HG02970 (cell line): ENCODE results near the gene SLC9A8.

ENCODE experiments used
- ATAC-seq: cut with Tn5 transposase; IDR thresholded peaks from one replicate; pipeline ENCODE4 v1.9.1; 2021; ENCODE audit warnings: mild to moderate bottlenecking, moderate library complexity, moderate number of reproducible peaks; ENCODE audit not compliant: unreplicated experiment, low FRiP score

SLC9A8 gene

DNA sequence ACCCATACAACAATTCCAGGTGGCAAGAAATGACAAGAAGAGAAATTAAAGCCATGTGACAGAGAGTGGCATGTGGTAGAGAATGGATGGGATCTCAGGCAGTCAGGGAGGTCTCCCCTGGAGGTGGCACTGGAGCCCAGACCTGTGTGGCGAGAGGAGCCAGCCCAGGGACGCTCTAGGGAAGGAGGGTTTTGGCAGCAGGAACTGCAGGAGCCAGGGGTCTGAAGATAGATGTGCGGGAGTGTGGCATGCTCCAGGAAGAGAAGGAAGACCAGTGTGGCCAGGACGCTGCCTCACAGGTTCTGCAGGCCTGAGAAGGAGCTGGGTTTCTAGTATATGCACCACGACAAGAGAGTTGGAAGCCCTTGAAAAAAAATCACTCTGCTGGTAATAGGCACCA, 57.6 kb downstream of the SLC9A8 start:
- ATAC-seq: no peak

DNA sequence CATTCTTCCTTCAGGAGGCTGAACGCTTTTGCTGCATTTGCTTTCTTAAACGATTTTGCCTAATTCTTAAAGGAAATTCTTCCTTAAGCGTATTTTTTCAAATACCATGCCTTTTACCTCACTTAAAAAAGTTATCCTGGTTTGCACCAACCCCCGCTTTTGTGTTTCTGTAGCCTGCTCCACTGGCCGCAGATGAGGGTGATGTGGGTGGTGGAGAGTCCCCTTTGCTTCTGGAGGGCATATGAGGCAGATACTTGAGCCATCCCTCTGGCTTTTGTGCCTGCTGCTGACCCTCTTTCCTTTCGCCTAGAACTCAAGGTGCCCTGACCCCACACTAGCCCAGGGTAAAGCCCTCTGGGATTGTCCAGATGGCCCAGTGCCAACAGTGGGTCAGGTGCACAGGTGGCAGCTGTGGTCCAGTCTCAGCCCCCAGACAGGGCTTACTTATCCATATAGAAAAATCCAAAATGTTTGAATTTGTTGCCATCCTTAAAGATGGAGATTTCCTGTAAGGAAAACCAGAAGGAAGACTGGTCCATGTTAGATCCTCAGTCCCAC, 58.8 kb downstream of the SLC9A8 start:
- ATAC-seq: no peak

DNA sequence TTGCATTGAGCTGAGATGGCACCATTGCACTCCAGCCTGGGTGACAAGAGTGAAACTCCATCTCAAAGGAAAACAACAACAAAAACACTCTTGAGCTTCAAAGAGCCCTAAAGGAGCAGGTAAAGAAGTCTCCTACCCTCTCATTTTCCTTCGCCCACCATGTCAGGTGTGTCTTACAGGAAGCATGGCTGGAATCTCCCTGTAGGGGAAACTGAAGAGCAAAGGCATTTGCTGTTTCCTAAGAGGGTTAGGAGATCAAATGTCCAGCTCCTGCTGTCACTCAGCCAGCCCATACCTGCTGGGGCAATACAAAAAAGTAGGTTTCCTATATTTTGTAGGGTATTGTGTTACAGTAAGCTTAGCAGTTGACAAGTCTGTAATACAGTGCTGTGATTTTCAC, 59.4 kb downstream of the SLC9A8 start:
- no peak for ATAC-seq

DNA sequence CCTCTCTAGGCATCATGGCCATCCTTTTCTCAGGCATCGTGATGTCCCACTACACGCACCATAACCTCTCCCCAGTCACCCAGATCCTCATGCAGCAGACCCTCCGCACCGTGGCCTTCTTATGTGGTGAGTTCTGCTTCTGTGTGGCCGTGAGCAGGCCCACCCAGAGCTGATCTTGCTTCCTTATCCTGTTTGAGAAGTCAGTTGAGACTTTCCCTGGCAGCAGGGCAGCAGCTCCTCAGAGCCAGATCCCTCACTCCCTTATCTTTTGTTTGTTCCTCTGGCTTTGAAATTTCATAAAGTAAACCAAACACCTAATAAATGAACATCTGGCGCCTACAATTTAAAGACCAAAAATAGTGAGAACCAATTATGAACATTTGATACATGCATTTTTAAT, 62.1 kb downstream of the SLC9A8 start:
- ATAC-seq: no peak

DNA sequence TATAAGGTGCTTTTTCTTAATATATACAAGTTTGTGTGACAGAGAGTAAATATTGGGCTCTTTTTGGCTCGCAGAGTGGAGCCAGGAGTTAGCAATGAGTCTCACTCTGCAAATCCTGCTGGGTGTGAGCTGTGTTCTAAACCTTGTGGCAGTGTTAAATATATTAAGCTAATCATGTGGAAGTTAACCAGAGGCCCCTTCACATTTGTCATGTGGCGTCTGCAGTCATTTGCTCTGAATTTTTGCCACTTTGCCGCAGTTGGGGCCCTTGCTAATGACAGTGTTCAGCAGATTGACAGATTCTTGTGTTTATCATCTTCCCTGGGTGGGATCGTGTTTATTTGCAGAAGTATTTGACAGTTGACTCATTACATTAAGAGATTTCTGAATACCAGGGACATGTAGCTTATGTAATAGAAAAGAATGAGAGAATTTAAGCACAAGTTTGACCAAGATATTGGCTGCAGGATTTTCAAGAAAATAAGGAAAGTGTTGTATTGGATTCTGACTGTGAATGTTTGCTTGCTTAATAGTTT, 64.8 kb downstream of the SLC9A8 start:
- ATAC-seq: no peak

DNA sequence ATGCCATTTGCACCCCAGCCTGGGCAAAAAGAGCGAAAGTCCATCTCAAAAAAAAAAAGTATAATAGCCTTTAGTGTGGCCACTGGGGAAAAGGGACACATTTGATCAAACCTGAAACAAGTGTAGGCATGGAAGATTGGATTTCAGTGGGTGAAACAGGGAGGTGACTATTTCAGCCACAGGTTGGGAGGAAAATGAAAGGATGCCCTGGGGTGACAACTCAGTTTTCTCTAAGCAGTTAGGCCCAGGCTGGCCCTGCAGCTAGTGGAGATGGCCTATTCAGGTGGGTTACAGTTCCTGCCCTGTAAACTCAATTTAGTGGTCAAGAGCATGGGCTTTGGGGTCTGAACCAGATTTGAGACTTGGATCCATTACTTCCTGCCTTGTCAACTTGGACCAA, 66.3 kb downstream of the SLC9A8 start:
- no peak for ATAC-seq

DNA sequence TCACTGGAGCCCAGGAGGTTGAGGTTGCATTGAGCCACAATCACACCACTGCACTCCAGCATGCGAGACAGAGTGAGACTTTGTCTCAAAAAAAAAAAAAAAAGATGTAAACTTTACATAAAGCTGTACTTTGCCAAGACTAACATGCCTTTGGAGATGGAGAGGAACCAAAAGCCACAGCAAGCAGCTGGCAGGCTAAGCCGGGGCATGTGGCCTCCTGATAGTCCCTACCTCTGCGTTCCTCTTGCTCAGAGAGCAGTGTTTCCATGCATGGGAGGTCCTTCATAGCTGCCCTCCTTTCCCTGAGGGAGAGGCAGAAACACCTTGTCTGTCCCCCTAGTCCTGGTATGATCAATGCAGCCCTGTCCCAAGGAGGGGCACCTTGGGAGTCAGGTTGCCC, 67.5 kb downstream of the SLC9A8 start:
- no peak for ATAC-seq

DNA sequence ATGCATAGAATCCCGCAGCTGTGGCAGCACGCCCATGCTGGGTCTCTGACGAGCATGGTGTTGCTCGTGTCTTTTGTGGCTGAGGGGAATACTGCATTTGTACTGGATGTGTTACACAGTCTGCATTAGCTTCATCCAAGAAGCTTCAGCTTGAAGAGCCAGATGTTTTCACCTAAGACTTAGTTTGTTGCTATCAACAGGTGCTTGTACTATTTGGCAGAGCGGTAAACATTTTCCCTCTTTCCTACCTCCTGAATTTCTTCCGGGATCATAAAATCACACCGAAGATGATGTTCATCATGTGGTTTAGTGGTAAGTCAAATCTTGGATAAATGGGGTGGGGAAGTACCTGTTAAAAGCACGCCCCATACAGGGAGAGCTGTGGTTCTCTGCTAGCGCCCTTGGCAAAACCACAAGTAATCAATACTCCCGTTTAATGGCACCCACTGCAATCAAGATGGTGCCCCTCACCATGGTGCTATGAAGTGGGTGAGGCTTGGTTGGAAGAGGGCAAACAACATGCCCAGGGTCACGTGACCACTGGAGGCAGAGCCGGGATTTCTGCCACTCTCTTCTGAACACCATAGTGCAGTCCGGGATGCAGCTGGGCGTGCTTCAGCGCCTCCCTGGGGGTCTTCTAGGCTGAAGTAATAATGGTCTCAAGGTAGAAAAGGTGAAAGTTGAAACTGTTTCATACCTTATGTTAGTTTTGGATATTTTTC, 68.3 kb downstream of the SLC9A8 start:
- ATAC-seq: no peak

DNA sequence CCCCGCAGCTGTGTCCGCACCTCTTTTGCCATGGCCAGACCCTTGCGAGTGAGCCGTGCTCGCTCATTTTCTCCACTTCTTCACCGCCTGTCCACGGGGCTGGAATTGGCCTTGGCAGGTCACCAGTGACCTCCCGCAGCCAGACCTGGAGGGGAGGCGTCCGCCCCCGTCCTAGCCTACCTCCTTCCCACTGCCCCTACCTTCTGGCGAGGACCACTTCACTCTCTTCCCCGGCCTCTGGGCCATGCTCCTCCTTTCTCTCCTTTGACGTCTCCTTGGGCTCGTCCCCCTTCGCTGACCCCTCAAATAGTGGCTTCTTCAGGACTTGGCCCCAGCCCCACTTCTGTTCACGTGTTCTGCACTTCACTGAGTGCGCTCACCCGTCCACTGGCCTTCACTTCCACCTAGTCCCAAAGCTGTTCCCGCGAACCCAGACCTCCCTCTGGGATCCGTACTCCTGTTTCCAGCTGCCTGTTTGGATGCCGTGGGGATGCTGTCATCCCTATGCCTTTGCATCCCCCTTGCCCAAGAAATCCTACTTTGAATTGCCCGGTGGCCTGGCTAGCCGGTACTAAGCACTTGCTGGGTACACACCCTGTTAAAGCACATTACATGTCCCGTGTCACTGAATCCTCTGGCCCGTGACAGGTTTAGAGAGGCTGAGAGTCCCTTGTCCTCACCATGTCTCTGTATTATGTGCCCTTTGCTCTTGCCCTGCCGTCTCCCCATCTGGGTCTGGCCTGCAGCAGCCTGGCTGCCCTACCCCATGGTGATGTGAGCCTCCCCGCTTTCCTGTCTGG, 69.7 kb downstream of the SLC9A8 start:
- no peak for ATAC-seq

DNA sequence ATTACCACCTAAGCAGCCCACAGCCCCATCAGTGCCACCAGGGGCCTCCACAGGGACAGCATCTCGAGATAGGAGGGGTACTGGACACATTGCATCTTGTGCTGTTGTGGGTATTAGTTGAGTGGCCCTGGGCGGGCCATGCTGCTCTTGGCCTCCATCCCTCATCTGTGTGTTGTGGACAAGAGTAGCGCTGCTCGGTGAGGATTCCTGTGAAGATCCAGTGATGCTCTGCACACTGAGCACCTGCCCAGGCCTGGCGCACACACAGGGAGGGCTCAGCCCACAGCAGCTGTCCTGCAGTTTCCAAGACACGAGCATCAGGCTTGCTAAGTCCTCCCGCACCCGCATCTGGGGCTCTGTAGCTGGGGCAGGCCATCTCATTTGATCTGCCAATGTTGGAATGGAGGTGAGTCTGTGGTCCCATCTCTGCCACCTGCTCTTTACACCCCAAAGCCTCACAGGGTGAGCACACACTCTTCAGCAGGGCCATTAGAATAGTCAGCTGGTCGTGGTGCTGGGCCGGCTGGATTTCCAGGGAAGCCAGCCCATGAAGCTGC, 70.7 kb downstream of the SLC9A8 start:
- ATAC-seq: no peak

DNA sequence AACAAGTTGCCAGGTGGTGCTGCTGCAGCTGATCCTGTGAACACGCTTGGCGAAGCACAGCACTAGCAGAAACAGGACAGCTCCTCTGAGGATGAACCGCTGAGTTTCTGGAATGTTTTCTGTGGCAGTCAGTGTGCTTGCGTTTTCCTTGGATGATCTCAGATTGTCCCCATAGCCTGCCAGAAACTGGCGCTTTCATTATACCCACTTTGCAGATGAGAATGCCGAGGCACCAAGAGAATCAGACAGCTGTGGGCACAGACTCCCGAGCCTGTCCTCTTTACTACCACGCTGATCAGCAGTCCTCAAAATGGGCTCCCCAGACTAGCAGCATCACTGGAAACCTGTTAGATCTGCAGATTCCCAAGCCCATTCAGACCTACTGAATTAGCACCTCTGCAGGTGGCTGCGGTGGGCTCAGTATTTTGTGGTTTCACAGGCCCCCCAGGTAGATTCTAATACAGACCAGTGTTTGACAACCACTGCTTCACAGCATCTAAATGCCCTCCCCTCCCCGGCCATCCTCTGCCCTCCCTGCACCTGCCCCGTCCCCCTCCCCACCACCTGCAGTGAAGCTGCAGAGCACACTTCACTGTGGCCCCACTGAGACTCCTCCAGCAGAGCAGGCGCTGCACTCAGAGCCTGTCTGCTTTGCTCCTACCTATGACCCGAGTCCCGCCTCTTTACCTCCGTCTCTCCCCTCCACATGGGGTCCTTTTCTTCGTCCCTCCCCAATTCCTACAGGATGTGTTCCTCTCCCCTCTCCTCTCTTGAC, 73.1 kb downstream of the SLC9A8 start:
- no peak for ATAC-seq

DNA sequence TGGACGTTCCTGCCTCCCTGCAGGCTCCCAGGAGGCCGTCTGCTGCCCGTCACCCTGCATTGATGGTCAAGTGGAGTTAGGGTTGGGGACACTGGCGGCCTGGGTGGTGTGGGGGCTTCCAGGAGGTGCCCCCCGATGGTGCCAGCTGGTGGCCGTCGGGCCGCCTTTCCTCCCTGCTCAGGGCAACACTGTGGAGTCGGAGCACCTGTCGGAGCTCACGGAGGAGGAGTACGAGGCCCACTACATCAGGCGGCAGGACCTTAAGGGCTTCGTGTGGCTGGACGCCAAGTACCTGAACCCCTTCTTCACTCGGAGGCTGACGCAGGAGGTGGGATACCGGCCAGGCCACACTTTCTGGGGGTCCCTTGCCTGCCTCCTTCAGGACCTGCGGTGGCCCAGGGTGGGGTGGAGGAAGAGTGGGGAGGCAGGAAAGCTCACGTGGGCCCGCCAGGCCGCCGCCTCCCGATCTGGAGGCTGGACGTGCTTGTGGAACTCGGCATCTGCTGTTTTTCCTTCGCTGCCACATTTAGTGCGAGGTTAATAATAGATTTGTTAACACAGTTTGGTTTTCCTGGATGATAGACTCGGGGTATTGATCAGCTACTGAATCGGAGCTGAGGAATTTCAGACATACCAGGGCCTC, 74.1 kb downstream of the SLC9A8 start:
- no peak for ATAC-seq

DNA sequence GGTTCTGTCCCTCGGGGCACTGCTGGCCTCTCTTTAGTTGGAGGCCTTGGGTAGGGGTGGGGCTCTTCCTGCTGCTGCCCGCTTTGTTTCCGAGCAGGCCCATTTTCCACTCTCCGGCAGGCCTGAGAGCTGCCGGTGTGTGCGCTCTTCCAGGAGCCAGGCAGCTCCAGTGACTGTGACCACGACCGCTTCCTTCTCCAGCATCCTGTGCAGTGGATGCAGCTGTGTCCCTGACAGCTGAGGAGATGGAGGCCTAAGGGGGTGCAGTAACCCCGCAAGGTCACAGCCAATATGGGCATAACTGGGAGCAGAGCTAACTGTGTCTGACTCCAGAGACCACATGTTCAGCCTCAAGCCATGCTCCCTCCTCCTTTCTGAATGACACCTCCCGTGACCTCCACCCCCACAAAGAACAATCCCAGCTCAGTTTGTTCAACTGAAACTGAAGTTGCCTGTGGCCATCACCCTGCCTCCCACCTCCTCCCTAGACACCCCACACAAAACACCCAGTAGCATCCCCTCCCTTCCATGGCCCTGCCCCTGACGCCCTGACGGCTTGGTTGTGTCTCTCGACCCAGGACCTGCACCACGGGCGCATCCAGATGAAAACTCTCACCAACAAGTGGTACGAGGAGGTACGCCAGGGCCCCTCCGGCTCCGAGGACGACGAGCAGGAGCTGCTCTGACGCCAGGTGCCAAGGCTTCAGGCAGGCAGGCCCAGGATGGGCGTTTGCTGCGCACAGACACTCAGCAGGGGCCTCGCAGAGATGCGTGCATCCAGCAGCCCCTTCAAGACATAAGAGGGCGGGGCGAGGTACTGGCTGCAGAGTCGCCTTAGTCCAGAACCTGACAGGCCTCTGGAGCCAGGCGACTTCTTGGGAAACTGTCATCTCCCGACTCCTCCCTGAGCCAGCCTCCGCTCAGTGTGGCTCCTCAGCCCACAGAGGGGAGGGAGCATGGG, 74.9 kb downstream of the SLC9A8 start:
- ATAC-seq: no peak

DNA sequence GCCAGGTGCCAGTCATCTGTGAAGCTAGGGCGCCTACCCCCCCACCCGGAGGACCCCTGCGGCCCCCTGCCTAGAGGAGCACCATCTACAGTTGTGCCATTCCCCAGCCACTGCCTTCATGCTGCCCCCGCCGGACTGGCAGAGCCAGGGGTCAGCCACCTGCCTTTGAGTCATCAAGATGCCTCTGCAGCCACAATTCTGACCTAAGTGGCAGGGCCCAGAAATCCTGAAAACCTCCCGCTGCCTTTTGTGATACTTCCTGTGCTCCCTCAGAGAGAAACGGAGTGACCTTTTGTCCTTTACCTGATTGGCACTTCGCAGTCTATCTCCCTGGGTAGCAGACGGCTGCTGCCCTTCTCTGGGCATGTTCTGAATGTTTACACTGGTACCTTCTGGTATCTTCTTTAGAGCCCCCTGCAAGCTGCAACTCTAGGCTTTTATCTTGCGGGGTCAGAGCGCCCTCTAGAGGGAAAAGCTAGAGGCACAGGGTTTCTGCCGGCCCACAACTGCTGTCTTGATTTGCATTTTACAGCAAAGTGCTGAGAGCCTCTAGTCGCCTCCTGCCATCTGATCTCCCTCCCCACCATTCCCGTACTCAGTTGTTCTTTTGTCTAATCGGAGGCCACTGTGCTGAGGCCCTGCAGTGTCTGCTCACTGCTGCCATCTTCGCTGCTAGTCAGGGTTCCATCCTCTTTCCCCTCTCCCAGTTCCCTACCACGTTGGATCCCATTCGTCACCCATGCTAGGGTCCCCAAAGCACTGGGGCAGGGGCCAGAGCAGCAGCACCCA, 75.8 kb downstream of the SLC9A8 start:
- ATAC-seq: no peak

DNA sequence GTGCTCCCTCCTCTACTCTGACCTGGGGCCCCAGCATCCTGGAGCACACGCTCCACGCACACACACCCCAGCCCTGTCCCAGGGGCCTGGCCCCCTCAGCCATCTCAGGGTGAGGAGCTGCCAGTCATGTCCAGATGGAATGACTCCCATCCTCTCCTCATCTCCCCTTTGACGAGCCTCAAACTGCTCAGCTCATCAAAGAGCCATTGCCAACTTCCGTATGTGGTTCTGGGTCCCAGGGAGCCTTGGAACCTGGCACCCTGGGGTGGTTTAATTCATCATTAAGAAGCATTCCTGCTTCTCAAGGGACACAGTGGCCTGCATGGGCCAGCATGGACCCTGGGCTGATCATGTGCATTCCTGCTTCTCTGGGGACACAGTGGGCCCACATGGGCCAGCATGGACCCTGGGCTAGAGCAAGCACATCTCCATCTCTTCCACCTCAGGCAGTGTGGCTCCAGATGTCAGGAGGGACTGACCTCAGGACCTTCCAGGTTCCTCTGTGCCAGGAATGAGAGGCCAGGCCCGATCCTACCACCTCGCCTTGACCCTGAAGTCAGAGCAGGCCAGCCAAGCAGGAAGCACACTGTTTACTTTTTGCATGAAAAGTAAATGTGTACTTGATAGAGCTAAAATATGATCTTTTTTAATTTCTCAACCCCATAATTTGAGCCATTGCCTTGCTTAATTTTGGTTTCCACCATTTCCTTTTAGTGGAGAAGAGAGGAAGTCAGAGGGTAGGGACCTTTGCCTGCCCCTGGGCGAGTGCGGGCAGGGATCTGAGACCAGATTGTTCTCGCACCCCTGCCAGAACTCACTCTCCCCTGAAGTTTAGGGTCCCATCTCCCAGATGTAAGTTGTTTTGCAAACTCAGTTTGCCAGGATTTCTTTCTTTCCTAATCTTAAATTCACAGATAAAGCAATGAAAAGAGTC, 76.6 kb downstream of the SLC9A8 start:
- no peak for ATAC-seq

DNA sequence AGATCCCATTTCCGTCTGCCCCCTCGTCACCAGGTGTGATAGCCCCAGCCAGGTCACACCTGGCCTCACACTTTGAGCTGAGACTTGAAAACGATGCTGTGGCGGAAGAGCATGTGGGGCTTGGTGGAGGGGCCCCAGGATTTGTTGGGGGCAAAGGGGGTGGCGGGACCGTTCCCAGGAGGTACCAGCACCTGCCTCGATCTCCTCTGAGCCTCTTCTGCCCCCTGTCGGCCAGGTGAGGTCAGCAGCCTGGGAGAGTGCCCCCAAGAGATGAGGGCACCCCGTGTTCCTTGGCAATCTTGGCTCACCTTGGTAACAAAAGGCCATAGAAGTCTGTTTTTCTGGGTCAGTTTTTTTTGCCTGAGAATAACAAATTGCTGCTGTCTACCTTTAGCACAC, 77.3 kb downstream of the SLC9A8 start:
- no peak for ATAC-seq
